ENCODE data around the gene AUTS2.

The AUTS2 gene

GRCh38 chr7:70704831-70705346, 1106.6 kb downstream of the AUTS2 start:
- TF ChIP-seq CTCF (IDR thresholded peaks at IDR 0.05; ENCODE audit: low read depth, low read length) = no peak
- no peak overlapping the region for H3K4me3 ChIP-seq (ENCODE audit: low read depth, low read length)
- DNase-seq = no peak
- no peak overlapping the region for H3K27ac ChIP-seq
- peaks cover 21% of the 10 kb centered on the region for H3K36me3 ChIP-seq
- no peaks in the 10 kb centered on the region for H3K27me3 ChIP-seq (ENCODE audit: insufficient read depth, low read depth, severe bottlenecking)
- H3K9me3 ChIP-seq (ENCODE audit: severe bottlenecking) = no peaks in the 10 kb centered on the region

GRCh38 chr7:70706204-70706603, 1107.9 kb downstream of the AUTS2 start:
- Histone ChIP-seq H3K4me3 (ENCODE audit: low read depth, low read length) (no peak overlapping the region), H3K36me3 (peaks cover 20% of the 10 kb centered on the region), H3K27ac (no peak overlapping the region), H3K27me3 (ENCODE audit: insufficient read depth, low read depth, severe bottlenecking) (no peaks in the 10 kb centered on the region), H3K9me3 (ENCODE audit: severe bottlenecking) (no peaks in the 10 kb centered on the region)
- no peak for TF ChIP-seq CTCF (IDR thresholded peaks at IDR 0.05; ENCODE audit: low read depth, low read length)
- DNase-seq = no peak

GRCh38 chr7:70706698-70707097, 1108.4 kb downstream of the AUTS2 start:
- Histone ChIP-seq H3K36me3 (peaks cover 23% of the 10 kb centered on the region), H3K9me3 (ENCODE audit: severe bottlenecking) (no peaks in the 10 kb centered on the region), H3K27me3 (ENCODE audit: insufficient read depth, low read depth, severe bottlenecking) (no peaks in the 10 kb centered on the region), H3K4me3 (ENCODE audit: low read depth, low read length) (no peak overlapping the region), H3K27ac (no peak overlapping the region)
- no peak for TF ChIP-seq CTCF (IDR thresholded peaks at IDR 0.05; ENCODE audit: low read depth, low read length)
- no peak for DNase-seq

- Histone ChIP-seq H3K27ac (no peak overlapping the region), H3K9me3 (ENCODE audit: severe bottlenecking) (no peaks in the 10 kb centered on the region), H3K36me3 (peaks cover 17% of the 10 kb centered on the region), H3K27me3 (ENCODE audit: insufficient read depth, low read depth, severe bottlenecking) (no peaks in the 10 kb centered on the region), H3K4me3 (ENCODE audit: low read depth, low read length) (no peak overlapping the region)
- no peak for TF ChIP-seq CTCF (IDR thresholded peaks at IDR 0.05; ENCODE audit: low read depth, low read length)
- DNase-seq = no peak
Observed at GRCh38 chr7:70707823-70708243, 1109.6 kb downstream of the AUTS2 start.

GRCh38 chr7:70710011-70710480, 1111.8 kb downstream of the AUTS2 start:
- no peaks in the 10 kb centered on the region for H3K9me3 ChIP-seq (ENCODE audit: severe bottlenecking)
- no peak overlapping the region for H3K4me3 ChIP-seq (ENCODE audit: low read depth, low read length)
- DNase-seq = no peak
- peaks cover 14% of the 10 kb centered on the region for H3K36me3 ChIP-seq
- no peaks in the 10 kb centered on the region for H3K27me3 ChIP-seq (ENCODE audit: insufficient read depth, low read depth, severe bottlenecking)
- H3K27ac ChIP-seq = no peak overlapping the region
- no peak for TF ChIP-seq CTCF (IDR thresholded peaks at IDR 0.05; ENCODE audit: low read depth, low read length)

GRCh38 chr7:70710651-70711050, 1112.4 kb downstream of the AUTS2 start:
- no peaks in the 10 kb centered on the region for H3K27me3 ChIP-seq (ENCODE audit: insufficient read depth, low read depth, severe bottlenecking)
- no peak for DNase-seq

More at GRCh38 chr7:70710651-70711050, 1112.4 kb downstream of the AUTS2 start:
- TF ChIP-seq CTCF (IDR thresholded peaks at IDR 0.05; ENCODE audit: low read depth, low read length) = no peak
- Histone ChIP-seq H3K27ac (no peak overlapping the region), H3K36me3 (peaks cover 10% of the 10 kb centered on the region), H3K4me3 (ENCODE audit: low read depth, low read length) (no peak overlapping the region), H3K9me3 (ENCODE audit: severe bottlenecking) (no peaks in the 10 kb centered on the region)
